ENCODE measurements around the gene PCAT7.

The PCAT7 gene

DNA sequence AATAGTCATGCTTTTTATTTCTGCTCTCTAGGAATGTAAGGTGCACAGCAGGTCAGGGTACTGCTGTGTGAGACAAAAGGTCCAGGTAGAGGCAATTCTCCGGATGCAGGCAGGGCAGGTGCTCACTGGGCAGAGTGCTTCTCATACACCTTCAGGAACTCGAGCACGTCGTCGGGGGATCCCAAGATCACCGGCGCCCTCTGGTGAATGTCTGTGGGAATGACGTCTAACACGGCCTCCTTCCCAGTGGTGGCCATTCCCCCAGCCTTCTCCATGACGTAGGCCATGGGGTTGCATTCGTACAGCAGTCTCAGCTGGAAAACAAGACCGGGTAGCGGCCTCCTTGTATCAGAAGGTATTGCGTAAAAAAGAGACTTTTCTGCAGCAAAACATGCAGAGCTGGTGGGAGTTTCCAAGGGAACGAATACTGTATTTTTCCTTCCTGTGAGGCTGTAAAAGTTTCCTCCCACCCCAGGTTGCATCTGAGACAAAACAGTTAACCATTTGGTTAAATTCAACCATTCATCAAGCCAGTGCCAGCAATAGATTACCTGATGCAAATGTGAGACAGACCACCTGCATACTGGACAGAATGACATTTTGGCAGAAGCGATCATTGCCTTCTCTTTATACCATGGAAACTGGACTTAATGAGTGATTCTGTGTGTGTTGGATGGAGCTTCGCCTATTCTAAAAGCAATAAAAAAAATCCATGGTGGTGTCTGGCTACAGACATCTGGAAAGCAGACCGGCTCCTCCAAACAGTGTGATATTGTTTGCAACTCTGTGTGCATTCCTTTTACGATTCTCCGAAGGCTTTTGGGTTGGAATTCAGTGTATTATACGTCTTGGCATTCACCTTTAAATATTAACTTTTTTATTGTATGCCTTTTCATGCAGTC is 48.6 kb downstream of the PCAT7 start:
- DNase-seq (ENCODE audit: low spot score), result peak; percentile 86

DNA sequence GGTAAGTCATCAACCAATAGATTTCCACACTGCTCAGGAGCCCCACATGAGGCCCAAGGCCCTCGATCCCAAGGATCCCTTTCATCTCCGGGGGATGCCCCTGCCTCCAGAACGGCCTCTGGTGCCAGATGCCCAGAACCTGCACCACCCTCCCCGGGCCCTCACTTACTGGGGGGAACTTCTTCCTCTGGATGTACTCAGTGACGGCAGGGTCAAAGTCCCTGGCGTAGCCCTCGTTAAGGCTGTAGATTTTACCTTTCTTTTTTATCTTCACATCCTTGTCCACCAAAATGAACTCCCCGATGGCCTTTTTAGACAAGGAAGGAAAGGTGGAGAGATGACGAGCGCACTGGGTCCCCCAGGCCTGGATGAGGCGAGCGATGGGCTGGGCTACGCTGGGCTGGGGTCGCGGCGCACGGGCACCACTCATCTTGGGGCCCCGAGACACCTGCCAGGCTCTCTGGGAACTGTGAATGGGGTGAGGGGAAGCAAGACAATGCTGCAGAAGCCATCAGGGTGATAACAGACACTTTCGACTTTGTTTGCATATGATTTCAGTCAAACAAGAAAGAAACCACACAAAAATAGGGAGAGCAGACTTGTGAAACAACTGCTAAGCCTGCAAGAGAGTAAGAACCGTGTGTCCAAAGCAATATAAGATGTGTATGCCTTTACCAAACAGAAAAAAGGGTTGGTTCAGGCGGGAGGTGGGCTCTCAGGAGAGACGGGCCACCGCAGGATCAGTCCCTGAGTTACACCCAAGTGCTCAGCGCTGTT is 52.0 kb downstream of the PCAT7 start:
- DNase-seq (ENCODE audit: low spot score), result no peak

DNA sequence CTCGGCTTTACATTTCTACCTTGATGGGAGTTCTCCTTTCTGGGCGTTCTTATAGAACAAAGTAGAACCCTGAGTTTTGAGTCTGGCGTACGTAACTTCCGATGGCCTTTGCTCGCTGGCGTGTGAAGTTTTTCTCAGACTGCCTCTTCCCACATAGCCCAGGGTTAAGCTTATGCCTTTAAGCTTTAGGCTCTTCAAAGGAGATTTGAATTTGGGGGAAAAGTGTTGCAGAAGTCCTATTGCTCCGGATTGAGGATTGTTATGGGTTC is 52.5 kb downstream of the PCAT7 start:
- no peak for DNase-seq (ENCODE audit: low spot score)

DNA sequence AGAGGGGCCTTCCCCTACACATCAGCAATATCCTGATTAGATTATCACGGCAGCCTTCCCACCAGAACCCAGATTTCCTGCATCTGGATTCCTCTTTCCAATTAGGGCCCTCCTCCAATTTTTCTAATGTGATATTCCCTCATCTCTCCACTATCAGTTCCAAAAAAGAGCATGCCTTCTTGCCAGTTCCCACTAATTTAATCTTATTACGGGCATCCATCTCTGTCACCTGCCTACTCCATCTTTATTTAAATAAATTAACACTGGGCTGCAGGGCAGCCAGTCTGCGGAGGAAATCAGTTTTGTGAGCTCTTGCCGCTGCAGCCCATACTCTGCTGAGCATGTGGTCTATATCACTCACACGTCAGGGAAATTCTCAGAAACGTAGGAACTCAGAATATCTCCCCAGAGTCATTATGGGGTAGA is 55.3 kb downstream of the PCAT7 start:
- no peak for DNase-seq (ENCODE audit: low spot score)

DNA sequence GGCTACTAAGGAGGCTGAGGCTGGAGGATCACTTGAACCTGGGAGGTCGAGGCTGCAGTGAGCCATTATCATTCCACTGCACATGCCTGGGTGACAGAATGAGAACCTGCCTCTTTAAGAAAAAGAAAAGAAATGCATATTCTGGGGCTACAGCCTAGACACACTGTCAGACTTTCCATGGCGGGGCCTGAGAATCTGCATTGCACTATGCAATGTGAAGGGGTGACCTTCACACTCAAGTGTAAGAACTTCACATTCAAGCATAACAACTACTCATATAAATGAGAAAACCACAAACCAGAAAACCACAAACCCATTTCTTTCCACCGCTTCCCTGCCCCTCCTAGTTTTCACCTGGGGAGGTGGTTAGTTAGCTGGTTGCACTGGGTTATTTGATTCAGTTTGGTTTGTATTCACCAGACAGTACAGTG is 56.8 kb downstream of the PCAT7 start:
- DNase-seq (ENCODE audit: low spot score), result no peak

DNA sequence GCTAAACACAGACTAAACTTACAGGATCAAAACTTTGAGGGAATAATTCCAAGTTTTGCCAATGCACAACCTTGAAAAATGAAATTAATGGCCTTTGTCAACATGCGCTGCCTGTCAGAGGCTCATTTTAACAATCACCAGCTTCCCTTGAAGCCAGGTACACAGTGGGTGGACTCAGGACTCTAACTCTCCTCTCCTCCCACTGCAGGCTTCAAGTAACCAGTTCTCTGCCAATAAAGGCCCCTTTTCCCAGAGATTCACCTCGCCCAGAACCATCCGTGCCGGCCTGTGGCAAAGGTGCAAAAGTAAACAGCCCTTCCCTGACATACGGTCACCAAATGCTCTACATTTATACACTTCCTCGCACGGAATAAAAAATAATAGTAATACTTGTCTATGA is 57.2 kb downstream of the PCAT7 start:
- DNase-seq (ENCODE audit: low spot score), result no peak

DNA sequence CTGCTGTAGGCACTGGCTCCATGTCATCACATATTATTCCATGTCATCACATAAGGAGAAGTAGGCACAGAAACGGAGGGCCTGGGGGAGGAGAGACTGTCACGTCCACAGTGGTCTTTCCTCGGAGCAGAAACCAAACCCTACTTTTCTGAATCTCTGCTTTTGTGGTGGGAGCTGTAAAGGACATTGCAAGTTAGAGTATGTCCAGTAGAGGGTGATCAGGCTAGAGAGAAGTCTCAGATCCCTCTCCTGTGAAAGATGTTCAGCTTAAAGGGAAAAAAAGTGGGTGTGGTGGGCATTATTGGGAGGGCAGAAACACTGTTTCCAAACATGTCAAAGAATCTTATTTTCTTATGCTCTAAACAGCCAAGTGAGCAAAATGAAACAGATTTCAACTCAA is 58.1 kb downstream of the PCAT7 start:
- peak; percentile 23 for DNase-seq (ENCODE audit: low spot score)

DNA sequence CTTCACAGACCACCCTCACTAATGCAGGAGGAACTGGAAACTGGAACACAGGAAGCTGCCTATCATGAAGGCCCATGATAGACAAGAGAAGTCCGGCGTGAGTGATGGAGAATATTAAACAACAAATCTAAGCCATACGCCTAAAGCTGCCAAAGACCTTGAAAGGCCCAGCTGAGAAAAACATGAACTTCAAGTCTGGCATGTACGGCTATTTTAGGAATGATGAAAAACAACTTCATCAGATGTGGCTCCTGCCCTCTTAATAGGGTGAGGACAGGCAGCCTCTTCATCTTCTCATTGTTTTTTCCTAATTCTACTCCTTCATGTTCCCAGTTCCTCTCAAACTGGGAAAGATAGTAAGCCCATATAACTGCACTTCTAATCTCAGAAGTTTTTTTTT is 64.1 kb downstream of the PCAT7 start:
- no peak for DNase-seq (ENCODE audit: low spot score)
